B cell (primary cell): ENCODE results near the gene ABCD2.

Experiments
- EZH2 ChIP-seq: IDR thresholded peaks from 2 replicates; pipeline ENCODE4 v1.6.1; 2012; ENCODE audit warnings: borderline replicate concordance, low read depth, mild to moderate bottlenecking, moderate library complexity, low read length; ENCODE audit not compliant: insufficient read depth, poor library complexity, severe bottlenecking
- TF ChIP-seq, protein P1 (sequence below): fragments of 200-600 bp; IDR thresholded peaks from one replicate; pipeline ENCODE4 v1.8.0; 2022; ENCODE audit warnings: antibody characterized with exemption, mild to moderate bottlenecking

- TF ChIP-seq, protein P1, sequence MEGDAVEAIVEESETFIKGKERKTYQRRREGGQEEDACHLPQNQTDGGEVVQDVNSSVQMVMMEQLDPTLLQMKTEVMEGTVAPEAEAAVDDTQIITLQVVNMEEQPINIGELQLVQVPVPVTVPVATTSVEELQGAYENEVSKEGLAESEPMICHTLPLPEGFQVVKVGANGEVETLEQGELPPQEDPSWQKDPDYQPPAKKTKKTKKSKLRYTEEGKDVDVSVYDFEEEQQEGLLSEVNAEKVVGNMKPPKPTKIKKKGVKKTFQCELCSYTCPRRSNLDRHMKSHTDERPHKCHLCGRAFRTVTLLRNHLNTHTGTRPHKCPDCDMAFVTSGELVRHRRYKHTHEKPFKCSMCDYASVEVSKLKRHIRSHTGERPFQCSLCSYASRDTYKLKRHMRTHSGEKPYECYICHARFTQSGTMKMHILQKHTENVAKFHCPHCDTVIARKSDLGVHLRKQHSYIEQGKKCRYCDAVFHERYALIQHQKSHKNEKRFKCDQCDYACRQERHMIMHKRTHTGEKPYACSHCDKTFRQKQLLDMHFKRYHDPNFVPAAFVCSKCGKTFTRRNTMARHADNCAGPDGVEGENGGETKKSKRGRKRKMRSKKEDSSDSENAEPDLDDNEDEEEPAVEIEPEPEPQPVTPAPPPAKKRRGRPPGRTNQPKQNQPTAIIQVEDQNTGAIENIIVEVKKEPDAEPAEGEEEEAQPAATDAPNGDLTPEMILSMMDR = no peak
- no peak for TF ChIP-seq EZH2
Observed at GRCh38 chr12:39503439-39503838, 116.2 kb downstream of the ABCD2 start.
